Endothelial cell (in vitro differentiated cells): ENCODE data around the gene FABP6. TPM values are rescaled to one million over a fixed set of nuclear protein-coding genes. Genes with fewer than 3 reads are reported as not detected.

ENCODE experiments used
- DNase-seq: peaks from one replicate; pipeline ENCODE4 v3.0.0; 2021; ENCODE audit warnings: low spot score
- H3K27ac Mint-ChIP-seq: one replicate; pipeline ENCODE4 v1.8.0; 2021; ENCODE audit warnings: mixed read lengths, inconsistent platforms; ENCODE audit not compliant: unreplicated experiment
- H3K27me3 Mint-ChIP-seq: one replicate; pipeline ENCODE4 v1.8.0; 2021; ENCODE audit warnings: mild to moderate bottlenecking, moderate library complexity, mixed read lengths, inconsistent platforms; ENCODE audit not compliant: unreplicated experiment
- H3K36me3 Mint-ChIP-seq: one replicate; pipeline ENCODE4 v1.8.0; 2021; ENCODE audit warnings: mild to moderate bottlenecking, low read depth, mixed read lengths, inconsistent platforms; ENCODE audit not compliant: unreplicated experiment
- H3K4me1 Mint-ChIP-seq: one replicate; pipeline ENCODE4 v1.8.0; 2021; ENCODE audit warnings: mild to moderate bottlenecking, mixed read lengths, inconsistent platforms; ENCODE audit not compliant: unreplicated experiment
- H3K4me3 Mint-ChIP-seq: one replicate; pipeline ENCODE4 v1.8.0; 2021; ENCODE audit warnings: mild to moderate bottlenecking, mixed read lengths, inconsistent platforms; ENCODE audit not compliant: unreplicated experiment
- H3K9me3 Mint-ChIP-seq: one replicate; pipeline ENCODE4 v1.8.0; 2021; ENCODE audit warnings: mixed read lengths, inconsistent platforms; ENCODE audit not compliant: unreplicated experiment
- long read RNA-seq: library from polyadenylated mRNA; unstranded; transcript quantifications from one replicate; pipeline ENCODE4 v2.0.0, GENCODE V29; 2020; ENCODE audit not compliant: unreplicated experiment
- total RNA-seq: library from RNA; stranded (reverse); fragmentation: NEBNext Ultra II Directional; extraction: Animal tissue kit (Norgen Biotek cat#: 25700); gene quantifications from one replicate; pipeline ENCODE4 v1.2.1, GENCODE V29; 2021; ENCODE audit not compliant: unreplicated experiment
- TF ChIP-seq, protein P1 (sequence below): fragments of 200-600 bp; sonication (generic); IDR thresholded peaks from one replicate; pipeline ENCODE4 v1.5.0; 2021; ENCODE audit warnings: antibody characterized with exemption; ENCODE audit not compliant: unreplicated experiment

FABP6 gene, protein sequence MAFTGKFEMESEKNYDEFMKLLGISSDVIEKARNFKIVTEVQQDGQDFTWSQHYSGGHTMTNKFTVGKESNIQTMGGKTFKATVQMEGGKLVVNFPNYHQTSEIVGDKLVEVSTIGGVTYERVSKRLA
- total RNA-seq = 1.2 TPM
- long read RNA-seq, partial matches to known transcripts = 1 of 1 reads
- long read RNA-seq, other reads (novel, unspliced or antisense) = 0 of 1 reads

DNA sequence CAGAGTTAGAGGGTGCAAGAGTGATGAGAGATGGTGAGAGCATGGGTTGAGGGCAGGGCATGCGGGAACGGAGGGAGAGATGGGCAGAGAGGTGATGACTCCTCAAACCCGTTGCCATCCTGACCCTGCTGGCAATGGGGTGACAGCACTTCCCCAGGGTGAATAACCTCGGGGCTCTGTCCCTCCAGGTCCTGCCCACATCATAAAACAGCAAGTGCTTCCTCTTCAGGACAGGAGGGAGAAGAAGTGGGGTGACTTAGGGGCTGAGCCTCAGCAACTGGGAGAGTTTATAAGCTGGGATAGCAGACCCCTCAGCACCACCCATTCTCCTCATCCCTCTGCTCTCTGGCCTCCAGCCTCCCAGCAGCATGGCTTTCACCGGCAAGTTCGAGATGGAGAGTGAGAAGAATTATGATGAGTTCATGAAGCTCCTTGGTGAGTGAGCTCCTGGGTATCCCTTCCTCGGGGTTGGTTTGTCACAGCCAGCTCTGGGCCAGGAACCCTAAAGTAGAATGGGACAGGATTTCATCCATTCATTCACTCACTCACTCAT is at the start of gene FABP6:
Gene FABP6 (plus strand): TSS at position 317 of the 553 bp plus-strand sequence. CDS start 52 bp downstream, at position 369.
- no peak within 1 kb of the TSS for H3K27ac Mint-ChIP-seq

DNA sequence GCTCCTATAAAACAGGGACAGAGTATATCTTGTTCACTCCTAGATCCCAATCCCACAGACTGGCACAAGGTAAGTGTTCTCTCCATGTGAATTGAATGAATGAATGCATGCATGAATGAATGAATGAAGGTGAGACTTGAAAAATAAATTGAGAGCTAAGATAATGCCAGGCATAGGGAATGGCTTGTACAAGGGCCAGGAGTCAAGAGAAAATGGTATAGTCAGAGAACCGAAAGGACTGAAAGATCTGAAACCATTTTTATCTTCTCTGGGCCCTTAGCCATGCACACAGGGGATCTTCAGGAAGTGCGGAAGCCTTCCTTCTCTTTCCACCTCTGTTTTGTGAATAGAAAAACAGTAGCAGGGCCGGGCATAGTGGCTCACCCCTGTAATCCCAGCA is 48.4 kb upstream of the FABP6 start:
- no peak for DNase-seq
- H3K4me3 Mint-ChIP-seq = no peak overlapping the region
- TF ChIP-seq, protein P1, sequence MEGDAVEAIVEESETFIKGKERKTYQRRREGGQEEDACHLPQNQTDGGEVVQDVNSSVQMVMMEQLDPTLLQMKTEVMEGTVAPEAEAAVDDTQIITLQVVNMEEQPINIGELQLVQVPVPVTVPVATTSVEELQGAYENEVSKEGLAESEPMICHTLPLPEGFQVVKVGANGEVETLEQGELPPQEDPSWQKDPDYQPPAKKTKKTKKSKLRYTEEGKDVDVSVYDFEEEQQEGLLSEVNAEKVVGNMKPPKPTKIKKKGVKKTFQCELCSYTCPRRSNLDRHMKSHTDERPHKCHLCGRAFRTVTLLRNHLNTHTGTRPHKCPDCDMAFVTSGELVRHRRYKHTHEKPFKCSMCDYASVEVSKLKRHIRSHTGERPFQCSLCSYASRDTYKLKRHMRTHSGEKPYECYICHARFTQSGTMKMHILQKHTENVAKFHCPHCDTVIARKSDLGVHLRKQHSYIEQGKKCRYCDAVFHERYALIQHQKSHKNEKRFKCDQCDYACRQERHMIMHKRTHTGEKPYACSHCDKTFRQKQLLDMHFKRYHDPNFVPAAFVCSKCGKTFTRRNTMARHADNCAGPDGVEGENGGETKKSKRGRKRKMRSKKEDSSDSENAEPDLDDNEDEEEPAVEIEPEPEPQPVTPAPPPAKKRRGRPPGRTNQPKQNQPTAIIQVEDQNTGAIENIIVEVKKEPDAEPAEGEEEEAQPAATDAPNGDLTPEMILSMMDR = no peak
- H3K4me1 Mint-ChIP-seq = peaks cover 21% of the 10 kb centered on the region
- H3K27ac Mint-ChIP-seq = no peak overlapping the region
- H3K27me3 Mint-ChIP-seq = peaks cover 3% of the 10 kb centered on the region
- peaks cover 7% of the 10 kb centered on the region for H3K9me3 Mint-ChIP-seq
- H3K36me3 Mint-ChIP-seq = peaks cover 10% of the 10 kb centered on the region

More for the DNA sequence above, at the start of gene FABP6:
- Mint-ChIP-seq H3K4me1 (peaks cover 5% of the 10 kb centered on the region), H3K27me3 (peaks cover 3% of the 10 kb centered on the region), H3K36me3 (no peaks in the 10 kb centered on the region), H3K4me3 (no peak within 1 kb of the TSS), H3K9me3 (no peaks in the 10 kb centered on the region)
- TF ChIP-seq, protein P1 = no peak
- no peak for DNase-seq

DNA sequence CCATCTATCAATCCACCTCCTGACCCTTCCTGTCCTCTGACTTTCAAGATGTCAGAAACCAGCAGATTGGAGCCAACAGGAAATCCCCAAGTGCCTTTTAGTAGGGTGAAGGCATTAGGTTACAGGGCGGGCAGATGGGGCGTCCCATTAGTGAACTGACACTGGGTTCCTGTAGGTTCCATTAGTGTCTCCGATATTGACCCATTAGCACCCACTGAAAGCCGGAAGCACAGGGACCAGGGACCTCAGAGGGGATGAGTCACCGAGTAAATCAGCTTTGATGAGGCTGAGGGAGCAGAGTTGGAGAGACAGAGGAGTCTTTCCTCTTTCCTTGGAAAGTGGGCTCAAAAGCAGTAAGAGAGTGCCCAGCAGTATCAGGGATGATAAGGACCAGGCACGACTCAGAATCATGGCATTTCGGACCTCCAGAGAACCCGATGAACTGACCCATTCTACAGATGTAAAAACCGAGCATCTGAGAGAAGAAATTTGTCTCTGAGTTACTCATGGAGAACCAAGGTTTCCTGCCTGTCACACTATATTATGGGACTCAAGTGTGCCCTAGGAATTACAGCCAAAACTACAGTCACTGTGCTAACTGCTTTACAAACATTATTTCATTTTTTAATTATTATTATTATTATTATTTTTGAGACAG is 47.2 kb upstream of the FABP6 start:
- peaks cover 5% of the 10 kb centered on the region for H3K27me3 Mint-ChIP-seq
- H3K36me3 Mint-ChIP-seq = peaks cover 17% of the 10 kb centered on the region
- H3K4me3 Mint-ChIP-seq = no peak overlapping the region
- no peak overlapping the region for H3K27ac Mint-ChIP-seq
- H3K4me1 Mint-ChIP-seq = peaks cover 27% of the 10 kb centered on the region
- no peak for DNase-seq
- TF ChIP-seq, protein P1 = no peak
- peaks cover 7% of the 10 kb centered on the region for H3K9me3 Mint-ChIP-seq

DNA sequence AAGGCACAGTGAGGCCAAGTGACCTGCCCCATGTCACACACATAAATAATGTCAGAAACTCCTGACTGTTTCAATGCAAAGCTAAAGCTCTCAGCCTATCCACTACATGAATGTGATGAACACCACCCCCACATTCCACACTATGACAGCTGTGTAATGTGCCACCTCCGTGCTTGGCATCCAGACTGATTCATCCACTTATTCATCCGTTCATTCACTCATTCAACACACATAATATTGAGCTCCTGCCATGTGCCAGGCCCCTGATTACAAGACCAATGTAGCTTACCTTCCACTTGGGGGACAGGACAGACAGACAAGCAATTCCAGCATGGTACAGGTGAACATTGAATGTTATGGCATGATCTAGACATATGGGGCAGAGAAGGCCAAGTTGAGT is 46.2 kb upstream of the FABP6 start:
- Mint-ChIP-seq H3K4me3 (no peak overlapping the region), H3K9me3 (peaks cover 7% of the 10 kb centered on the region), H3K27ac (no peak overlapping the region)

More for the DNA sequence above, 46.2 kb upstream of the FABP6 start:
- DNase-seq = no peak
- Mint-ChIP-seq H3K4me1 (peaks cover 23% of the 10 kb centered on the region), H3K36me3 (peaks cover 17% of the 10 kb centered on the region), H3K27me3 (peaks cover 8% of the 10 kb centered on the region)
- TF ChIP-seq, protein P1 = no peak
